GM23338 (cell line): ENCODE data around the gene GRK2. TPM values are rescaled to one million over a fixed set of nuclear protein-coding genes. Genes with fewer than 3 reads are reported as not detected.

Source experiments
- ATAC-seq: fragments of 200-7000 bp; cut with Tn5 transposase; 3 replicates; pipeline ENCODE4 v1.9.1; 2020
- DNase-seq: peaks from one replicate; pipeline ENCODE4 v3.0.0-alpha.2; 2015; ENCODE audit warnings: low spot score
- H2AFZ ChIP-seq: fragments of 200-600 bp; sonication (generic); 2 replicates; pipeline ENCODE4 v1.8.0; 2016; ENCODE audit warnings: antibody characterized with exemption, mild to moderate bottlenecking, moderate library complexity
- H3F3A ChIP-seq: fragments of 200-600 bp; sonication (generic); replicated peaks from 2 replicates; pipeline ENCODE4 v1.8.0; 2017; ENCODE audit warnings: antibody characterized with exemption, mixed run types, low read depth
- H3K27ac ChIP-seq: fragments of 200-600 bp; sonication (generic); 2 replicates; pipeline ENCODE4 v1.6.1; 2016; ENCODE audit warnings: low read depth
- H3K27me3 ChIP-seq: fragments of 200-600 bp; sonication (generic); 2 replicates; pipeline ENCODE4 v1.8.0; 2016; ENCODE audit warnings: mild to moderate bottlenecking, mixed run types, moderate library complexity; ENCODE audit not compliant: insufficient read depth
- H3K36me3 ChIP-seq: fragments of 200-600 bp; sonication (generic); 2 replicates; pipeline ENCODE4 v1.8.0; 2016; ENCODE audit warnings: mild to moderate bottlenecking; ENCODE audit not compliant: insufficient read depth
- H3K4me1 ChIP-seq: fragments of 200-600 bp; sonication (generic); 2 replicates; pipeline ENCODE4 v1.8.0; 2016; ENCODE audit warnings: mild to moderate bottlenecking, moderate library complexity; ENCODE audit not compliant: insufficient read depth
- H3K4me2 ChIP-seq: fragments of 200-600 bp; sonication (generic); 2 replicates; pipeline ENCODE4 v1.7.1; 2017; ENCODE audit warnings: mixed run types
- H3K4me3 ChIP-seq: fragments of 200-600 bp; sonication (generic); 2 replicates; pipeline ENCODE4 v1.6.1; 2016; ENCODE audit warnings: mixed run types
- H3K79me2 ChIP-seq: fragments of 200-600 bp; sonication (generic); replicated peaks from 2 replicates; pipeline ENCODE4 v1.8.0; 2017; ENCODE audit warnings: mild to moderate bottlenecking; ENCODE audit not compliant: insufficient read depth
- H3K9me2 ChIP-seq: fragments of 200-600 bp; sonication (generic); 2 replicates; pipeline ENCODE4 v1.8.0; 2017; ENCODE audit not compliant: insufficient read depth
- H4K20me1 ChIP-seq: fragments of 200-600 bp; sonication (generic); replicated peaks from 2 replicates; pipeline ENCODE4 v1.8.0; 2017; ENCODE audit warnings: mild to moderate bottlenecking; ENCODE audit not compliant: insufficient read depth
- H3K27ac Mint-ChIP-seq: 2 replicates; pipeline ENCODE4 v1.8.0; 2020; ENCODE audit warnings: inconsistent platforms, mild to moderate bottlenecking, moderate library complexity, mixed read lengths
- H3K27me3 Mint-ChIP-seq: 3 replicates; pipeline ENCODE4 v1.8.0; 2022; ENCODE audit warnings: low read depth, mild to moderate bottlenecking, moderate library complexity, mixed read lengths, inconsistent platforms; ENCODE audit not compliant: insufficient read depth, poor library complexity
- H3K36me3 Mint-ChIP-seq: 3 replicates; pipeline ENCODE4 v1.8.0; 2021; ENCODE audit warnings: low read depth, mild to moderate bottlenecking, inconsistent platforms, moderate library complexity, mixed read lengths
- H3K4me1 Mint-ChIP-seq: 3 replicates; pipeline ENCODE4 v1.8.0; 2020; ENCODE audit warnings: mild to moderate bottlenecking, inconsistent platforms, mixed read lengths
- H3K4me3 Mint-ChIP-seq: 3 replicates; pipeline ENCODE4 v1.8.0; 2021; ENCODE audit warnings: moderate library complexity, mild to moderate bottlenecking, inconsistent platforms, mixed read lengths
- H3K9me3 Mint-ChIP-seq: 3 replicates; pipeline ENCODE4 v1.8.0; 2020; ENCODE audit warnings: moderate library complexity, mild to moderate bottlenecking, inconsistent platforms, mixed read lengths
- CREB1 ChIP-seq: fragments of 250-450 bp; sonication (Bioruptor Pico); IDR thresholded peaks from 2 replicates; pipeline ENCODE4 v1.5.0; 2020; ENCODE audit warnings: low read depth, mild to moderate bottlenecking, moderate library complexity
- CTCF ChIP-seq, 2 experiments: fragments of 200-600 bp in 1 of 2; sonication (generic) in 1 of 2; conservative IDR thresholded peaks; 2 replicates each; pipeline versions ENCODE4 v1.5.1 to v1.6.1; 2016 to 2017; ENCODE audit warnings: antibody characterized with exemption in 2 of 2, low read depth in 2 of 2, mild to moderate bottlenecking in 2 of 2, moderate library complexity in 1 of 2
- ETS1 ChIP-seq: IDR thresholded peaks from 2 replicates; pipeline ENCODE4 v1.6.1; 2016; ENCODE audit warnings: antibody characterized with exemption
- EZH2 ChIP-seq: fragments of 200-600 bp; sonication (generic); IDR thresholded peaks from one replicate; pipeline ENCODE4 v1.8.0; 2017; ENCODE audit warnings: antibody characterized with exemption, mild to moderate bottlenecking, low read depth; ENCODE audit not compliant: unreplicated experiment
- EZH2phosphoT487 ChIP-seq: fragments of 200-600 bp; sonication (generic); IDR thresholded peaks from one replicate; pipeline ENCODE4 v1.8.1; 2018; ENCODE audit warnings: antibody characterized with exemption; ENCODE audit not compliant: unreplicated experiment
- JUNB ChIP-seq: IDR thresholded peaks from one replicate; pipeline ENCODE4 v1.6.1; 2016; ENCODE audit warnings: antibody characterized with exemption; ENCODE audit not compliant: unreplicated experiment
- NANOG ChIP-seq: IDR thresholded peaks from 2 replicates; pipeline ENCODE4 v1.6.1; 2016; ENCODE audit warnings: antibody characterized with exemption, borderline replicate concordance
- POLR2AphosphoS5 ChIP-seq: IDR thresholded peaks from 2 replicates; pipeline ENCODE4 v1.6.1; 2016; ENCODE audit warnings: antibody characterized with exemption, low read depth
- REST ChIP-seq: IDR thresholded peaks from one replicate; pipeline ENCODE4 v1.6.1; 2018; ENCODE audit warnings: antibody characterized with exemption; ENCODE audit not compliant: unreplicated experiment
- STAT1 ChIP-seq: IDR thresholded peaks from one replicate; pipeline ENCODE4 v1.6.1; 2016; ENCODE audit warnings: antibody characterized with exemption; ENCODE audit not compliant: unreplicated experiment
- ZNF114 ChIP-seq: fragments of 250-450 bp; sonication (Bioruptor Pico); IDR thresholded peaks from 2 replicates; pipeline ENCODE4 v1.5.0; 2020; ENCODE audit warnings: mild to moderate bottlenecking, moderate library complexity
- ZNF331 ChIP-seq: fragments of 250-450 bp; sonication (Bioruptor Pico); IDR thresholded peaks from 2 replicates; pipeline ENCODE4 v1.5.0; 2020; ENCODE audit warnings: low read depth, mild to moderate bottlenecking, moderate library complexity
- ZNF462 ChIP-seq: fragments of 250-450 bp; sonication (Bioruptor Pico); IDR thresholded peaks from 2 replicates; pipeline ENCODE4 v1.5.0; 2020; ENCODE audit warnings: mild to moderate bottlenecking, moderate library complexity
- polyA plus RNA-seq: library from polyadenylated mRNA; unstranded; fragments of >200 nt; fragmentation: Nextera tagmentation; extraction: Ambion mirVana; gene quantifications from 2 replicates; pipeline ENCODE4 v1.2.1, GENCODE V29; 2016
- total RNA-seq: library from RNA; depleted of rRNA; stranded (reverse); fragments of >200 nt; shearing (Covaris generic); gene quantifications from 2 replicates; pipeline ENCODE4 v1.2.3, GENCODE V29; 2014

GRK2 gene
- total and polyA plus RNA-seq, 2 experiments from 2014 or later = 19.5 to 72.5 TPM

- no peak for ATAC-seq
- Histone ChIP-seq H2AFZ (no peak overlapping the region), H3K27me3 (no peaks in the 10 kb centered on the region), H3K79me2 (peaks cover 27% of the 10 kb centered on the region), H3K4me3 (no peak overlapping the region), H3K27ac (no peak overlapping the region), H3F3A (peaks cover 11% of the 10 kb centered on the region), H3K9me2 (no peaks in the 10 kb centered on the region), H3K36me3 (no peaks in the 10 kb centered on the region; the same call in none of the 2 replicates), H4K20me1 (no peaks in the 10 kb centered on the region; the same call in 1 of the 2 replicates), H3K4me2 (peak overlapping the region; percentile 68; the same call in 1 of the 2 replicates), H3K4me1 (peaks cover 15% of the 10 kb centered on the region; the same call in 1 of the 2 replicates)
- TF ChIP-seq STAT1 = no peak
- no peak for TF ChIP-seq ZNF114 (CRISPR knock-in tag)
- no peak for TF ChIP-seq REST
- no peak for TF ChIP-seq JUNB
- TF ChIP-seq EZH2 = no peak
- TF ChIP-seq ETS1 = no peak
- no peak for TF ChIP-seq CTCF (conservative IDR thresholded peaks at IDR 0.05; ENCODE audit: low read depth in 2 of 2)
- no peak for TF ChIP-seq NANOG
- TF ChIP-seq CREB1 (CRISPR knock-in tag) = no peak
- no peak for TF ChIP-seq EZH2phosphoT487
- no peak for TF ChIP-seq POLR2AphosphoS5
- TF ChIP-seq ZNF462 (CRISPR knock-in tag) = no peak
- TF ChIP-seq ZNF331 (CRISPR knock-in tag) = no peak
- Mint-ChIP-seq H3K4me3 (no peak overlapping the region), H3K4me1 (peaks cover 25% of the 10 kb centered on the region), H3K27ac (no peak overlapping the region), H3K27me3 (peaks cover 11% of the 10 kb centered on the region), H3K9me3 (no peaks in the 10 kb centered on the region), H3K36me3 (peaks cover 25% of the 10 kb centered on the region)
- DNase-seq = no peak
Measured at GRCh38 chr11:67278135-67278938, 12.1 kb downstream of the GRK2 start.
